OCI-LY7 (cell line): ENCODE measurements around the gene DAB2IP.

ENCODE experiments used
- CTCF ChIP-seq: fragments of 200-600 bp; sonication (generic); conservative IDR thresholded peaks from 2 replicates; pipeline ENCODE4 v1.5.1; 2014; ENCODE audit warnings: mild to moderate bottlenecking, antibody characterized with exemption, low read length, moderate library complexity, mixed read lengths
- EZH2phosphoT487 ChIP-seq: fragments of 200-600 bp; sonication (generic); IDR thresholded peaks from 2 replicates; pipeline ENCODE4 v1.6.1; 2018; ENCODE audit warnings: low read depth, borderline replicate concordance, mild to moderate bottlenecking, mixed run types, antibody characterized with exemption, low read length, moderate library complexity, mixed read lengths

- TF ChIP-seq EZH2phosphoT487 (no peak), CTCF (no peak)
Measured at GRCh38 chr9:121815546-121816448, 164.4 kb downstream of the DAB2IP start.
